ENCODE results near the gene KIF13A. TPM values are rescaled to one million over a fixed set of nuclear protein-coding genes. Genes with fewer than 3 reads are reported as not detected.

KIF13A gene
- total RNA-seq, 4 donors from 2014 or later = 32.1 to 58.2 (median 56.5) TPM

DNA sequence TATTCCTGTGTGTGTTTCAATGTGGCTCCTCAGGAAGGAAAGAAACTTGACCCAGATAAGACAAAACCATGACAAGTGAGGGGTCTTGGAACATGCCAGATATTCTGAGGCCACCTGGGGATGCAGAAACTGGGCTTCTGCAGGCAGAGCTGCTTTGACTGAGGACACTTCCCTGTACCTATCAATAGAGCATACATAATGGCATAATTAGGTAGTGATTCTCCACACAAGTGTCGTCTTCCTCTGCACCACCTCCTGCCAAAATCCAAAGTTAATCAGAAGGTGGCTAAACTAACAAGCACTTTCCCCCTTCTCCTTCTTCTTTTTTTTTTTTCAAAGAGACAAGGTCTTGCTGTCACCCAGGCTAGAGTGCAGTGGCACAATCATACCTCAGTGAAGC, 97.1 kb downstream of the KIF13A start:
- TF ChIP-seq, protein P1, sequence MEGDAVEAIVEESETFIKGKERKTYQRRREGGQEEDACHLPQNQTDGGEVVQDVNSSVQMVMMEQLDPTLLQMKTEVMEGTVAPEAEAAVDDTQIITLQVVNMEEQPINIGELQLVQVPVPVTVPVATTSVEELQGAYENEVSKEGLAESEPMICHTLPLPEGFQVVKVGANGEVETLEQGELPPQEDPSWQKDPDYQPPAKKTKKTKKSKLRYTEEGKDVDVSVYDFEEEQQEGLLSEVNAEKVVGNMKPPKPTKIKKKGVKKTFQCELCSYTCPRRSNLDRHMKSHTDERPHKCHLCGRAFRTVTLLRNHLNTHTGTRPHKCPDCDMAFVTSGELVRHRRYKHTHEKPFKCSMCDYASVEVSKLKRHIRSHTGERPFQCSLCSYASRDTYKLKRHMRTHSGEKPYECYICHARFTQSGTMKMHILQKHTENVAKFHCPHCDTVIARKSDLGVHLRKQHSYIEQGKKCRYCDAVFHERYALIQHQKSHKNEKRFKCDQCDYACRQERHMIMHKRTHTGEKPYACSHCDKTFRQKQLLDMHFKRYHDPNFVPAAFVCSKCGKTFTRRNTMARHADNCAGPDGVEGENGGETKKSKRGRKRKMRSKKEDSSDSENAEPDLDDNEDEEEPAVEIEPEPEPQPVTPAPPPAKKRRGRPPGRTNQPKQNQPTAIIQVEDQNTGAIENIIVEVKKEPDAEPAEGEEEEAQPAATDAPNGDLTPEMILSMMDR (IDR thresholded peaks at IDR 0.05; ENCODE audit: low read depth) = no peak

DNA sequence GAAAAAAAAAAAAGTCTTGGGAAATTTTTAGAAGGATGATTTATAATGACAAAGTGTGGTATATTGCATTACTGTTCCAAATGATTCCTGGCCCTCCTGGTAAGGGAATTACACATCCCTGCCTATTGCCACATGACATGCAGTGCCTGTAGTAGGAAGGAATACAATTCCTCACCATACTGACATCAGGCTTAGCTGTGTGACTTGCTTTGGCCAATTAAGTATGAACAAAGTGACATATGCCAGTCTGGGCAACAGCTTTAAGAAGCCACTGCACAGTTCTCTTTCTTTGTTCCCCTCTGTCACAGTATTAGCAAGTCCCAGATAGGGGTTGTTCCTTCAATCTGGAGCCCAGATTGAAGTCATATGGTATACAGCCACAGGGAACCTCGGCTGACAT, 100.5 kb downstream of the KIF13A start:
- TF ChIP-seq, protein P1 (IDR thresholded peaks at IDR 0.05; ENCODE audit: low read depth) = no peak

DNA sequence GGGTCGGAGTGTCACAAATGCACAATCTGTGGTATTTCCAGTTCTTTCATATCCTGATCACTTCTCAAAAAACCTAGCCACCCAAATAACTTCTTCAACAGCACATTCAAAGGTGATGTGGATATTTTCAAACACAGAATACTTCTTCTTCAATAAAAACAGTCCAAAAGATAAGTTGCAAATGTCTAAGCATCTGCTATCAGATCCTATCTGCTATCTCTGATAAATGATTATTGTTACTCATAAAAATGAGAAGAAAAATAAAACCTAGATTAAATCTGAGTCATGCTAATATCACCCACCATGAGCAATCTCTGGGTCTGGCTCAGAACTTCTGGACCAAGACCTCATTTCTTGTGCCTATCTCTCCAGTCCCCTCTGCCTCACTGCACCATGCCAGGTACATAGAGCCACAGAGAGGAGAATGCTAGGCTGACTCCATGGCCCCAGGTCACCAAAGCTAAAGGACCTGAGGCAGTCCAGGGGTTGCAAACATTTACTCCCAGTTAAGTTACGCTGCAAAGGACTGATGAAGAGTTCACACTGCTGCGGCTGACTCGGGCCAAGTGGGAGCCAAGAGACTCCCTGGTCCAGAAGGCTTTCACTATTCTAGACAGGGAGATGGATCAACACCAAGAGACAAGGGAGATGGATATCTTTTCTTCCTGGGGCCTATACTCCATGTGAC, 101.4 kb downstream of the KIF13A start:
- TF ChIP-seq, protein P1 (IDR thresholded peaks at IDR 0.05; ENCODE audit: low read depth) = no peak

DNA sequence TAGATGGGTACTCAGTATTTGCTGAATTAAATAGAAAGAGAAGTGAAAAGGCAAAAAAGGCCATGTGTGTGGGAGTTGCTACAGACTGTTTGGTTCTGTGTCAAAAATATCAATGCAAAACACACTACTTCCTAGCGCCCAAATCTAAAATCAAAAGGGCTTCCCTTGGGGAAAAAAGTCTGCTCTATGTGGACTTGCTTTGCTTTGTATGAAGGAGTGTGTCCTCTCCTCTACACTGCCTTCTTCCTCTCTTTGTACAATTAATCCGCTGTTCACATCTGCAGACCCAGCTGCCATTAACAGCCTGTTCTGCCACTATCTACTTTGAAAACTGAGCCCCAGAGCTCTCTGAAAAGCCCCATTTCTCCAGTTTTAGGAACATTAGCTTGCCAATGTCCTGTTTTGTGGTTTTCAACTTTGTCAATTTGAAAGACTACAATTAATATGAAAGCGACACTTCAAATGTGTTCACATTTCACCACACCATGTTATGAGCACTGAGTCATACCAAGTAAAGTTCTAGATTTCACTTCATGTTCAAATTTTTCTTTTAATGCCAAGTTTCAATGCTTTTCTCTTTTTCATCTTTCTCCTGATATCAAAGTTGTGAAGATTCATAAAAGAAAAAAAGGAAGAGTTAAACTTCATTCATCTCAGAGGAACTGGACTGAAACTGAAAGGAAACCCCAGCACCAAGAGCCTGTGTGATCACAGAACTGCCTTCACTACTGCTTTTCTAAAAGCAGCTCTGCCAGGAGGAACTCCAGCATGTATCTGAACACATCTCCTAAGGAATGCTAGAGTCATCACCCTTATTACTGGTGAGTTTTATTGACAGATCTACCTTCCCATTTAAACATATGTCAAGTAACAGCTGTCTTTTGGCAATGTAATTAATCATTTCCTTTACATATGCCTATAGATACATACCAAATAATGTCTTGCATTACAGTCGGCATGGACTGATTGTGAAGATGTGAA, 102.6 kb downstream of the KIF13A start:
- TF ChIP-seq, protein P1 (IDR thresholded peaks at IDR 0.05; ENCODE audit: low read depth) = no peak

DNA sequence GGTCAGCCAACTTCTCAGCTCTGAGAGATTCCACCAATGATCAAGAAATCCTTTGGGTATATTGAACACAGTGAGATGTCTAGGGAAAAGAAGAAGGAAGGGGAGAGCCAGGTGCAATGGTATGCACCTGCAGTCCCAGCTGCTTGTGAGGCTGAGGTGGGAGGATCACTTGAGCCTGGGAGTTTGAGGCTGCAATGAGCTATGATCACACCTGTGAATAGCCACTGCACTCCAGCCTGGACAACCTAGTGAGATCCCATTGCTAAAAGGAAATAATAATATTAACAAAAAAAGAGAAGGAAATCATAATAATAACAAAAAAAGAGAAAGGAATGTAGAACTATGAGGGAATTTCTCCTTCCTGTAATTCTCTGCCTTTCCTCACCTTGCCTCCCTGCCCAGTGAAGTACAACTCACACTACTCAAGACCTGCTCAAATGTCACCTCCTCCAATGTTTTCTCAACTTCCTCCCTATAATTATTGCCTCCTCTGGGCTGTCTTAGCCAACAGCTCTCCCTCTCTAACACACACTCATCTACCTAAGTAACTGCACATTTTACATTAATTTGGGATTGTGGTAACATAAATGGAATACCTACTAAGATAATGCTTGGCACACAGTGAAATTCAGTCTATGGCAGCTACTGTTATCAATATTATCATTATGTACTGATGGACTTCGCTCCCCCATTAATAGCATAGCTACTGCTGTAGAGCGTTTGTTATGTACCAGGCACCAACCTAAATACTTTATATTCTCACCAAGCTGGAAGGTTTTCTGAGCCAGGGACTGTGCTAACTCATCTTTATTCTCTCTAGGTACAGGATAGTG, 103.6 kb downstream of the KIF13A start:
- TF ChIP-seq, protein P1 (IDR thresholded peaks at IDR 0.05; ENCODE audit: low read depth) = no peak

DNA sequence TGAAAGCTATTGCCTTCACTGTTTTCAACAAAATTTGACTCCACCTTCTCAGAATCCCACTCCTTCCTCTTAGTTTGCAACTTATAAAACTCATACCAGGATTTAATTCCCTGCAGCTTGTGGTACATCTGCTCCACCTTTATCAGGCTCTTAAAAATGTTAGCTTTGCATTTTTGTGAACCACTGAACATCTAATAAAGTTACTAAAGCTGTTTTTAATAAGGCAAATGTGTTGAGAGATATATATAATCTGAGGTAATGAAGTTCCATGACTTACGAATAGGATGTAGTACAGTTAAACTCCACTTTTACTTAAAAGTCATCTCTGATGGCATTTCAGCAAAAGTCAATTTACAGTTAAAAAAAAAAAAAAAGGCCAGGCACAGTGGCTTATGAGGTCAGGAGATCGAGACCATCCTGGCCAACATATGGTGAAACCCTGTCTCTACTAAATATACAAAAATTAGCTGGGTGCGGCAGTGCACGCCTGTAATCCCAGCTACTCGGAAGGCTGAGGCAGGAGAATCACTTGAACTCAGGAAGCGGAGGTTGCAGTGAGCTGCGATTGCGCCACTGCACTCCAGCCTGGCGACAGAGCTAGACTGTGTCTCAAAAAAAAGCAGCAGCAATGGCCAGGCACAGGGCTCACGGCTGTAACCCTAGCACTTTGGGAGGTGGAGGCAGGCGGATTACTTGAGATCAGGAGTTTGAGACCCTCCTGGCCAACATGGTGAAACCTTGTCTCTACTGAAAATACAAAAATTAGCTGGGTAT, 106.2 kb downstream of the KIF13A start:
- TF ChIP-seq, protein P1 (IDR thresholded peaks at IDR 0.05; ENCODE audit: low read depth) = no peak

Data from subcutaneous adipose tissue (tissue), 4 donors.